ENCODE data around the gene MMP27.

The MMP27 gene

DNA sequence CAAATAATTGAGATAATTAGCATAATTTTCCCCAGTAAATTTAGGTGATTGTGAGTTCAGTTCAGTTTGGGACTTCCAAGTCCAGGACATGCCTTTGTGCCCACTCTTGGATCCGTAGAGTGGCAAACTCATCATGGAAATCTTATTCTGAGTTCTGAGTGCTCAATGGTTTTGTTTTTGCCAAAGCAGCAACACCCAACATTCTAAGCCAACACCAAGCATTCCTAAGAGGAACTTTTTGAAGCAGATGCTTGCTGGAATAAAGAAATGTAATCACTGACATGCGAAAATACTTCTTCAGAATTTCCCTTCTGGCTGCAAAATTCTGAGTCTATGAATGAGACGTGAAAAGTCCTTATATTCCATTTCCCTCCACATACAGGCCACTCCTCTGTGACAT lies 10.4 kb downstream of the MMP27 start:
- TF ChIP-seq, protein P1, sequence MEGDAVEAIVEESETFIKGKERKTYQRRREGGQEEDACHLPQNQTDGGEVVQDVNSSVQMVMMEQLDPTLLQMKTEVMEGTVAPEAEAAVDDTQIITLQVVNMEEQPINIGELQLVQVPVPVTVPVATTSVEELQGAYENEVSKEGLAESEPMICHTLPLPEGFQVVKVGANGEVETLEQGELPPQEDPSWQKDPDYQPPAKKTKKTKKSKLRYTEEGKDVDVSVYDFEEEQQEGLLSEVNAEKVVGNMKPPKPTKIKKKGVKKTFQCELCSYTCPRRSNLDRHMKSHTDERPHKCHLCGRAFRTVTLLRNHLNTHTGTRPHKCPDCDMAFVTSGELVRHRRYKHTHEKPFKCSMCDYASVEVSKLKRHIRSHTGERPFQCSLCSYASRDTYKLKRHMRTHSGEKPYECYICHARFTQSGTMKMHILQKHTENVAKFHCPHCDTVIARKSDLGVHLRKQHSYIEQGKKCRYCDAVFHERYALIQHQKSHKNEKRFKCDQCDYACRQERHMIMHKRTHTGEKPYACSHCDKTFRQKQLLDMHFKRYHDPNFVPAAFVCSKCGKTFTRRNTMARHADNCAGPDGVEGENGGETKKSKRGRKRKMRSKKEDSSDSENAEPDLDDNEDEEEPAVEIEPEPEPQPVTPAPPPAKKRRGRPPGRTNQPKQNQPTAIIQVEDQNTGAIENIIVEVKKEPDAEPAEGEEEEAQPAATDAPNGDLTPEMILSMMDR (conservative IDR thresholded peaks at IDR 0.05; ENCODE audit: low read depth, low read length): no peak
- no peak overlapping the region for H3K4me3 ChIP-seq (ENCODE audit: low read depth, low read length)
- no peak for DNase-seq (ENCODE audit: low read depth)

DNA sequence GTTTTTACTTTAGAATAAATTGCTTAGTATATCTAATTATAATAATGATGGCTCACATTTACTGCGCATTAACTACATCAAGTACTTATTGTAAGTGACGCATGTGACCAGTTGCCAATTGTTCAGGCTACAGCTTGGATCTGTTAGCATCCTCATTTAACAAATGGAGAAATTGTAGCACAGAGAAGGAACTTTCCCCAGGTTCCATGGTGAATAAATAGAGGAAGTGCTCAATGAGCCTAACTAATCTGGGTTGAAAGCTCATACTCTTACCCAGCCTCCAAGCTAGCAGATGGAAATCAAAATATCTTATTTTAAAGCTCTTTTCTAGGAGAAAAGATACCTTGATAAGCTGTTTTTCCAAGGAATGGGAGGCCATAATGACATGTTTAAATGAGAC lies 19.8 kb downstream of the MMP27 start:
- TF ChIP-seq, protein P1 (conservative IDR thresholded peaks at IDR 0.05; ENCODE audit: low read depth, low read length): no peak
- DNase-seq (ENCODE audit: low read depth): no peak
- no peak overlapping the region for H3K4me3 ChIP-seq (ENCODE audit: low read depth, low read length)

DNA sequence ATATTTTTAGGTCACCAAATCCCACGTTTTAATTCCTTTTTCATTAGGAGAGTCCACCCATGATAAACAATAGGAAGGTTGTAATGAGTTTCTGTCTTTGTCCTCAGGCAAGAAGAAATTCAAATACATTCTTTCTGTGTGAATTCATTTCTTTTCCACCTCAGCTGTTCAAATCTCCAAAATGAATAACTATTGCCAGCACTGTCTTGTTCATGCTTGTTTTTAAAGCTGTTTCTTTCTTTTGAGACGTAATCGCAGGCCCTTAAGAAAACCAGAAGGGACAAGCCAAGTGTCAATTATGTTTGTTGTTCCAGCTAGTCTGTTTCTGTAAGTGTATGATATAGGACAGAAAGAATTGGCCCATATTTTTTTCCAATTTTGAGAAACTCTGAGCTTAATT lies 20.2 kb downstream of the MMP27 start:
- DNase-seq (ENCODE audit: low read depth): no peak
- TF ChIP-seq, protein P1 (conservative IDR thresholded peaks at IDR 0.05; ENCODE audit: low read depth, low read length): no peak
- no peak overlapping the region for H3K4me3 ChIP-seq (ENCODE audit: low read depth, low read length)

DNA sequence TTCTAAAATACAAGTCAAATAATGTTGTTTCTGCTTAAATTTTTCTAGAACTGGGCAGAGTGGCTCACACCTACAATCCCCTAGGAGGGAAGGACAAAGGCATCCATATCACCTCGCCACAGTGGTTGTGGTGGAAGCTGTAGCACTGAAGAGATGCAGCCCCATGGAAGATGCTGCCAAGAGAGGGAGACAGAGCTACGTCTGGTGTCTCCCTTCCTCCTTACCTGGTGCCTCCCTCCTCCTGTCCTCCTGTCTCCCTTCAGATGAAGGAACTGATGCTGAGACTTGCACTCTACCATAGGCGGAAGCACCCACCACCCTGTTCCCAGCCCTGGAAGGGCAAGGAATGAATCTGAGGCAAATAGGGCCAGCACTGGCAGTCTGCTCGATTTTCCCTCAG lies 22.3 kb downstream of the MMP27 start:
- DNase-seq (ENCODE audit: low read depth): no peak
- H3K4me3 ChIP-seq (ENCODE audit: low read depth, low read length): no peak overlapping the region
- TF ChIP-seq, protein P1 (conservative IDR thresholded peaks at IDR 0.05; ENCODE audit: low read depth, low read length): peak; percentile 5

DNA sequence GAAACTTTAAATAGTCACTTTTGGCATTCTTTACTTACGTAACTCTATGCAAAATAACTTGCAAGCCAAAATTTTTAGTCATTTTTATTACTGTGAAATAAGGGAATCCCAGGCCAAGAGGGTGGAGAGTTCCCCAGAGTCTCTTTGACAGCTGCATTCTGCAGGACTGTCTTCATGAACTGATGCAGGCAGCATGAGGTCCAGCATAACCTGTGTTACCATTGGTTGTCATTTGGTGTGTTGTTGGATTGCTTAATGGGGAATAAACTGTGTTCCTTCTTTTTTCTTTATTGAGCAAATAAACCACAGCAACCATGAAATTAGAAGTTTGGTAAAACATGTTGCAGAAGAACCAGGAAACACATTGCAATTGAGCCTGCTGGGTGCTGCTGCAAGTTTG lies 24.6 kb downstream of the MMP27 start:
- DNase-seq (ENCODE audit: low read depth): peak; percentile 9
- TF ChIP-seq, protein P1 (conservative IDR thresholded peaks at IDR 0.05; ENCODE audit: low read depth, low read length): no peak
- no peak overlapping the region for H3K4me3 ChIP-seq (ENCODE audit: low read depth, low read length)

DNA sequence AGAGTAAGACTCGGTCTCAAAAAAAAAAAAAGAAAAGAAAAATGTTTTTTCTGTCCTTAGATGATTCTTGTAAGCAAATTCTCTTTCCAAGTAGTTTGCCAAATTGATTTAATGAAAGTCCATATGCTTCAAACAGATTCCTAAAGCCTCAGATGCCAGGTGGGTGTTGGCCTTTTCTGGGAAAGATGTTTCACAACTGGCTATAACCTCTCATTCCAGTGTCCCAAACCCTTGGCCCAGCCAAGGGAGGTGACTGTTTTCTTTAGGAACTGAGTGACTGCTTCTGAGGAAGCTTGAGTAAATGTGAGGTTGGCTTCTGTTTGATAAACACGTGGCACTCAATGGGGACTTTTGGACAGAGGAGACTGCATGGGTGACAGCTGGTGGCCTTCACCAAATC lies 27.5 kb downstream of the MMP27 start:
- no peak overlapping the region for H3K4me3 ChIP-seq (ENCODE audit: low read depth, low read length)
- TF ChIP-seq, protein P1 (conservative IDR thresholded peaks at IDR 0.05; ENCODE audit: low read depth, low read length): no peak
- no peak for DNase-seq (ENCODE audit: low read depth)

DNA sequence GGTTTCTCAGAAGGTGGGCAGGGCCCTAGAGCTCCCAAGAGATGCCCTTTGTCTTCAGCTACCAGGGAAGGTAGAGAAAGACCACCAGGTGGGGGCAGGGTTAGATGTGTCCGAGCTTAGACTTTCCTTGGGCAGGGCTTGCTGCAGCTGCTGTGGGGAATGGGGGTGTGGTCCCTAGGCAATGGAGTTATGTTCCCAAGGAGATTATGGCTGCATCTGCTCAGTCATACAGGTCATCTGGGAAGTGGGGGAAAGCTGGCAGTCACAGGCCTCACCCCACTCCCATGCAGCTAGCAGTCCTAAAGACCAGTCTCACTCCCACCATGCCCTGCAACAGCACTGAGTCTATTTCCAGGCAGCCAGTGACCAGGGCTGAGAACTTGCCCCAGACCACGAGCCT lies 29.5 kb downstream of the MMP27 start:
- DNase-seq (ENCODE audit: low read depth): no peak
- no peak overlapping the region for H3K4me3 ChIP-seq (ENCODE audit: low read depth, low read length)
- TF ChIP-seq, protein P1 (conservative IDR thresholded peaks at IDR 0.05; ENCODE audit: low read depth, low read length): no peak

All from choroid plexus epithelial cell (primary cell).